ENCODE measurements around the gene DTWD2.

The DTWD2 gene

GRCh38 chr5:118875131-118875530 is 113.2 kb downstream of the DTWD2 start:
- H3K36me3 ChIP-seq (ENCODE audit: low read length), result no peaks in the 10 kb centered on the region
- no peak overlapping the region for H3K4me2 ChIP-seq (ENCODE audit: low read depth, low read length, poor library complexity, severe bottlenecking)
- H3K79me2 ChIP-seq (ENCODE audit: insufficient read depth, low read length), result no peaks in the 10 kb centered on the region
- H3K9ac ChIP-seq (ENCODE audit: low read length), result no peak overlapping the region
- no peaks in the 10 kb centered on the region for H3K9me2 ChIP-seq (replicated peaks; ENCODE audit: insufficient read depth, low read length)
- H3K4me3 ChIP-seq (ENCODE audit: insufficient read depth, low read length, poor library complexity, severe bottlenecking), result no peak overlapping the region
- no peaks in the 10 kb centered on the region for H3F3A ChIP-seq (ENCODE audit: insufficient read depth)
- H3K27ac ChIP-seq (ENCODE audit: low read depth, low read length), result no peak overlapping the region
- no peak overlapping the region for H2AFZ ChIP-seq (ENCODE audit: low read depth, low read length, severe bottlenecking)
- no peaks in the 10 kb centered on the region for H4K20me1 ChIP-seq (ENCODE audit: low read depth, low read length)
- H3K9me3 ChIP-seq (ENCODE audit: insufficient read depth, low read length), result no peaks in the 10 kb centered on the region
- TF ChIP-seq CTCF (IDR thresholded peaks at IDR 0.05; ENCODE audit: insufficient read depth, low read length, poor library complexity, severe bottlenecking) (no peak), EZH2phosphoT487 (conservative IDR thresholded peaks at IDR 0.05; ENCODE audit: low read length) (no peak)
- H3K27me3 ChIP-seq (ENCODE audit: low read length), result no peaks in the 10 kb centered on the region

- no peaks in the 10 kb centered on the region for H3K9me3 ChIP-seq (ENCODE audit: insufficient read depth, low read length)
- no peak overlapping the region for H2AFZ ChIP-seq (ENCODE audit: low read depth, low read length, severe bottlenecking)
- no peaks in the 10 kb centered on the region for H3K36me3 ChIP-seq (ENCODE audit: low read length)
- no peak overlapping the region for H3K4me3 ChIP-seq (ENCODE audit: insufficient read depth, low read length, poor library complexity, severe bottlenecking)
- H3K79me2 ChIP-seq (ENCODE audit: insufficient read depth, low read length), result no peaks in the 10 kb centered on the region
- no peak for TF ChIP-seq CTCF (IDR thresholded peaks at IDR 0.05; ENCODE audit: insufficient read depth, low read length, poor library complexity, severe bottlenecking)
- no peak for TF ChIP-seq EZH2phosphoT487 (conservative IDR thresholded peaks at IDR 0.05; ENCODE audit: low read length)
- H3K27ac ChIP-seq (ENCODE audit: low read depth, low read length), result no peak overlapping the region
- no peak overlapping the region for H3K9ac ChIP-seq (ENCODE audit: low read length)
- no peaks in the 10 kb centered on the region for H3F3A ChIP-seq (ENCODE audit: insufficient read depth)
- no peak overlapping the region for H3K4me2 ChIP-seq (ENCODE audit: low read depth, low read length, poor library complexity, severe bottlenecking)
- H4K20me1 ChIP-seq (ENCODE audit: low read depth, low read length), result no peaks in the 10 kb centered on the region
- no peaks in the 10 kb centered on the region for H3K27me3 ChIP-seq (ENCODE audit: low read length)
- H3K9me2 ChIP-seq (replicated peaks; ENCODE audit: insufficient read depth, low read length), result no peaks in the 10 kb centered on the region
Measured at GRCh38 chr5:118873417-118873816, 114.9 kb downstream of the DTWD2 start.

- H3K4me3 ChIP-seq (ENCODE audit: insufficient read depth, low read length, poor library complexity, severe bottlenecking), result no peak overlapping the region
- no peaks in the 10 kb centered on the region for H3K9me3 ChIP-seq (ENCODE audit: insufficient read depth, low read length)
- no peak overlapping the region for H3K27ac ChIP-seq (ENCODE audit: low read depth, low read length)
- no peaks in the 10 kb centered on the region for H4K20me1 ChIP-seq (ENCODE audit: low read depth, low read length)
- no peak overlapping the region for H3K9ac ChIP-seq (ENCODE audit: low read length)
- H3K27me3 ChIP-seq (ENCODE audit: low read length), result no peaks in the 10 kb centered on the region
- H3K9me2 ChIP-seq (replicated peaks; ENCODE audit: insufficient read depth, low read length), result no peaks in the 10 kb centered on the region
- no peak overlapping the region for H2AFZ ChIP-seq (ENCODE audit: low read depth, low read length, severe bottlenecking)
- TF ChIP-seq EZH2phosphoT487 (conservative IDR thresholded peaks at IDR 0.05; ENCODE audit: low read length) (no peak), CTCF (IDR thresholded peaks at IDR 0.05; ENCODE audit: insufficient read depth, low read length, poor library complexity, severe bottlenecking) (no peak)
- H3F3A ChIP-seq (ENCODE audit: insufficient read depth), result no peaks in the 10 kb centered on the region
- H3K4me2 ChIP-seq (ENCODE audit: low read depth, low read length, poor library complexity, severe bottlenecking), result no peak overlapping the region
- no peaks in the 10 kb centered on the region for H3K79me2 ChIP-seq (ENCODE audit: insufficient read depth, low read length)
- no peaks in the 10 kb centered on the region for H3K36me3 ChIP-seq (ENCODE audit: low read length)
Measured at GRCh38 chr5:118863345-118863744, 125.0 kb downstream of the DTWD2 start.

Measured in SU-DHL-6 (cell line).